GM12878 (cell line): ENCODE measurements around the gene ROR2. TPM values are rescaled to one million over a fixed set of nuclear protein-coding genes. Genes with fewer than 3 reads are reported as not detected.

Experiments used
- ATAC-seq: fragments of 200-7000 bp; cut with Tn5 transposase; 3 replicates; pipeline ENCODE4 v1.9.1; 2020; ENCODE audit warnings: mild to moderate bottlenecking, moderate library complexity
- BruUV-seq: library from RNA; stranded (reverse); fragments of 400-500 nt; replicated peaks from 2 replicates; lab custom pipeline; 2021; lab: Mats Ljungman, UMichigan
- CTCF ChIA-PET: fragments of 300-600 bp; sonication (Branson Sonifier 250); formaldehyde crosslinking; extraction: SDS; loops from one replicate; lab custom pipeline; 2021; ENCODE audit warnings: inconsistent platforms; lab: Yijun Ruan, JAX
- POLR2A ChIA-PET: fragments of 350-600 bp; formaldehyde crosslinking; extraction: SDS; loops from one replicate; lab custom pipeline; 2021; ENCODE audit warnings: inconsistent platforms; lab: Charles Lee
- RAD21 ChIA-PET: fragments of 300-600 bp; sonication (Branson Sonifier 250); formaldehyde crosslinking; loops from one replicate; lab custom pipeline; 2023; ENCODE audit warnings: antibody characterized with exemption; ENCODE audit not compliant: unreplicated experiment; lab: Charles Lee
- SMC1A ChIA-PET: fragments of 300-600 bp; sonication (Branson Sonifier 250); formaldehyde crosslinking; loops from one replicate; lab custom pipeline; 2023; ENCODE audit not compliant: unreplicated experiment, uncharacterized antibody; lab: Charles Lee
- DNase-seq: peaks from one replicate; pipeline ENCODE4 v3.0.0-alpha.2; 2011; ENCODE audit warnings: low read depth, low spot score
- FAIRE-seq: peaks from 3 replicates; lab custom pipeline; 2011; peaks lifted over from hg19 to GRCh38; lab: Jason Lieb, UNC
- H2AFZ ChIP-seq: 2 replicates; pipeline ENCODE4 v1.6.0; 2011; ENCODE audit warnings: low read depth, low read length, control low read depth; ENCODE audit not compliant: control insufficient read depth
- H3K27ac ChIP-seq: 2 replicates; pipeline ENCODE4 v1.5.1; 2011; ENCODE audit warnings: control low read depth; ENCODE audit not compliant: control insufficient read depth, insufficient read depth
- H3K27me3 ChIP-seq, 2 experiments: replicated peaks in 1 of 2; 2 replicates each; pipeline versions ENCODE4 v1.6.0 to v1.6.1; 2011; ENCODE audit warnings: low read length in 1 of 2; ENCODE audit not compliant: control insufficient read depth in 2 of 2, insufficient read depth in 2 of 2
- H3K36me3 ChIP-seq, 2 experiments: 2 replicates each; pipeline ENCODE4 v1.5.1; 2011; ENCODE audit warnings: low read length in 1 of 2; ENCODE audit not compliant: control insufficient read depth in 2 of 2, insufficient read depth in 2 of 2
- H3K4me1 ChIP-seq: 2 replicates; pipeline ENCODE4 v1.6.1; 2011; ENCODE audit warnings: mild to moderate bottlenecking, low read length, moderate library complexity, mixed read lengths; ENCODE audit not compliant: control insufficient read depth, insufficient read depth
- H3K4me2 ChIP-seq: 2 replicates; pipeline ENCODE4 v1.6.0; 2011; ENCODE audit warnings: control low read depth; ENCODE audit not compliant: control insufficient read depth, insufficient read depth
- H3K4me3 ChIP-seq: fragments of 200-600 bp; sonication (generic); 2 replicates; pipeline ENCODE4 v1.5.1; 2016
- H3K79me2 ChIP-seq: 2 replicates; pipeline ENCODE4 v1.6.0; 2011; ENCODE audit warnings: low read length; ENCODE audit not compliant: control insufficient read depth, insufficient read depth
- H3K9ac ChIP-seq: 2 replicates; pipeline ENCODE4 v1.8.0; 2011; ENCODE audit warnings: low read length, control low read depth, mixed read lengths; ENCODE audit not compliant: control insufficient read depth, insufficient read depth
- H3K9me3 ChIP-seq: replicated peaks from 3 replicates; pipeline ENCODE4 v1.5.1; 2011; ENCODE audit warnings: mild to moderate bottlenecking, low read length; ENCODE audit not compliant: control insufficient read depth, insufficient read depth
- H4K20me1 ChIP-seq: 2 replicates; pipeline ENCODE4 v1.6.0; 2011; ENCODE audit not compliant: control insufficient read depth, insufficient read depth
- ASH2L ChIP-seq: fragments of 300-600, 200-600 bp; sonication (generic); IDR thresholded peaks from 2 replicates; pipeline ENCODE4 v1.6.1; 2017; ENCODE audit warnings: low read depth, mild to moderate bottlenecking, borderline replicate concordance
- ATF7 ChIP-seq: fragments of 450-650 bp; IDR thresholded peaks from 2 replicates; pipeline ENCODE4 v1.6.1; 2016; ENCODE audit warnings: low read depth, mild to moderate bottlenecking
- BACH1 ChIP-seq: fragments of 450-650 bp; IDR thresholded peaks from 2 replicates; pipeline ENCODE4 v1.6.1; 2017; ENCODE audit warnings: mild to moderate bottlenecking, borderline replicate concordance
- BMI1 ChIP-seq: fragments of 450-650 bp; IDR thresholded peaks from 2 replicates; pipeline ENCODE4 v1.6.1; 2016; ENCODE audit warnings: mild to moderate bottlenecking, moderate library complexity, borderline replicate concordance
- CBX3 ChIP-seq: fragments of 200-600 bp; sonication (generic); IDR thresholded peaks from 2 replicates; pipeline ENCODE4 v1.6.1; 2016; ENCODE audit warnings: low read depth, borderline replicate concordance
- GATAD2B ChIP-seq: fragments of 450-650 bp; conservative IDR thresholded peaks from 2 replicates; pipeline ENCODE4 v1.6.1; 2017; ENCODE audit warnings: low read depth, mild to moderate bottlenecking, moderate library complexity
- HDAC2 ChIP-seq: fragments of 200-600 bp; sonication (generic); IDR thresholded peaks from 2 replicates; pipeline ENCODE4 v1.6.1; 2017
- KDM1A ChIP-seq: fragments of 200-600 bp; sonication (generic); IDR thresholded peaks from 2 replicates; pipeline ENCODE4 v1.6.1; 2016; ENCODE audit warnings: borderline replicate concordance
- LARP7 ChIP-seq: fragments of 450-650 bp; IDR thresholded peaks from 2 replicates; pipeline ENCODE4 v1.6.1; 2017; ENCODE audit warnings: mild to moderate bottlenecking
- MEF2B ChIP-seq: fragments of 450-650 bp; IDR thresholded peaks from 2 replicates; pipeline ENCODE4 v1.6.1; 2018; ENCODE audit warnings: mild to moderate bottlenecking, moderate library complexity; ENCODE audit not compliant: partially characterized antibody, poor library complexity, severe bottlenecking
- MTA3 ChIP-seq: IDR thresholded peaks from 2 replicates; pipeline ENCODE4 v1.6.1; 2012; ENCODE audit warnings: low read length, inconsistent platforms, borderline replicate concordance
- NR2C2 ChIP-seq: IDR thresholded peaks from 2 replicates; pipeline ENCODE4 v1.6.1; 2011; ENCODE audit warnings: borderline replicate concordance, low read depth; ENCODE audit not compliant: control insufficient read depth, insufficient read length
- POLR2A ChIP-seq: IDR thresholded peaks from 2 replicates; pipeline ENCODE4 v1.6.1; 2011; ENCODE audit warnings: low read depth, mild to moderate bottlenecking, low read length
- POU2F2 ChIP-seq: IDR thresholded peaks from 3 replicates; pipeline ENCODE4 v1.6.1; 2011; ENCODE audit warnings: low read depth, mild to moderate bottlenecking, low read length, borderline replicate concordance
- RBBP5 ChIP-seq: fragments of 200-600 bp; sonication (generic); conservative IDR thresholded peaks from 2 replicates; pipeline ENCODE4 v1.6.1; 2016
- SIN3A ChIP-seq: IDR thresholded peaks from 2 replicates; pipeline ENCODE4 v1.6.1; 2012; ENCODE audit warnings: low read depth, low read length, improper control_type of control experiment
- SMAD1 ChIP-seq: fragments of 450-650 bp; IDR thresholded peaks from 2 replicates; pipeline ENCODE4 v1.6.1; 2018; ENCODE audit warnings: mild to moderate bottlenecking, low read depth; ENCODE audit not compliant: partially characterized antibody
- STAT3 ChIP-seq: IDR thresholded peaks from 2 replicates; pipeline ENCODE4 v1.6.1; 2011; ENCODE audit warnings: low read depth, low read length, improper control_type of control experiment
- SUPT20H ChIP-seq: IDR thresholded peaks from 2 replicates; pipeline ENCODE4 v1.6.1; 2011; ENCODE audit warnings: low read depth, mild to moderate bottlenecking, low read length, moderate library complexity, borderline replicate concordance; ENCODE audit not compliant: control insufficient read depth
- WRNIP1 ChIP-seq: IDR thresholded peaks from 2 replicates; pipeline ENCODE4 v1.6.1; 2011; ENCODE audit warnings: low read depth, low read length, improper control_type of control experiment, borderline replicate concordance
- WGBS: methylation state at CpG from one replicate; pipeline ENCODE4 v1.1.6; 2016; ENCODE audit warnings: low lambda C conversion rate; ENCODE audit not compliant: insufficient replicate concordance, insufficient coverage; ENCODE audit errors: missing lambda C conversion rate; 5-methylcytosine and 5-hydroxymethylcytosine counted together
- in situ Hi-C: fragments of 300-500 bp; cut with MboI; formaldehyde crosslinking; loops from 9 replicates; pipeline ENCODE4 v1.14.3; 2018; ENCODE audit warnings: mixed read lengths
- intact Hi-C: fragments of 100-400 bp; cut with micrococcal nuclease; formaldehyde crosslinking; loops from one replicate; pipeline ENCODE4 v1.14.2; 2022; ENCODE audit not compliant: unreplicated experiment
- polyA plus RNA-seq, 11 experiments: library from polyadenylated mRNA; depleted of rRNA in 4 of 11; unstranded in 6 of 11; stranded (reverse) in 5 of 11; fragments of >200 nt; fragmentation: Nextera tagmentation in 4 of 11; fragmentation: Illumina TruSeq in 1 of 11; extraction: Ambion mirVana in 4 of 11; extraction: Trizol in 1 of 11; gene quantifications; 1 replicate in 1 of 11; 2 replicates in 10 of 11; pipeline versions ENCODE4 v1.2.1 to v1.2.3, GENCODE V29; 2011 to 2016; ENCODE audit warnings: inconsistent platforms in 2 of 11, missing spikeins in 2 of 11, low read depth in 1 of 11
- total RNA-seq, 4 experiments: library from RNA; depleted of rRNA in 3 of 4; stranded (reverse); fragments of >200 nt in 3 of 4; fragmentation: Illumina TruSeq in 1 of 4; extraction: Trizol in 1 of 4; gene quantifications; 2 replicates each; pipeline versions ENCODE4 v1.2.1 to v1.2.3, GENCODE V29; 2013 to 2021
- TF ChIP-seq, protein P1 (sequence below): fragments of 450-650 bp; IDR thresholded peaks from 2 replicates; pipeline ENCODE4 v1.6.1; 2017; ENCODE audit warnings: mild to moderate bottlenecking
- TF ChIP-seq, protein P2 (sequence below): fragments of 450-650 bp; IDR thresholded peaks from 2 replicates; pipeline ENCODE4 v1.6.1; 2016; ENCODE audit warnings: mild to moderate bottlenecking
- TF ChIP-seq, protein P3 (sequence below): fragments of 450-650 bp; IDR thresholded peaks from 2 replicates; pipeline ENCODE4 v1.6.1; 2016; ENCODE audit warnings: mild to moderate bottlenecking

The ROR2 gene
- total and polyA plus RNA-seq, 10 of the 15 experiments (the other 5 are each of a cell fraction or from before 2014, with no cell fraction given), result 0.03 to 0.05 TPM; not detected in 8

DNA sequence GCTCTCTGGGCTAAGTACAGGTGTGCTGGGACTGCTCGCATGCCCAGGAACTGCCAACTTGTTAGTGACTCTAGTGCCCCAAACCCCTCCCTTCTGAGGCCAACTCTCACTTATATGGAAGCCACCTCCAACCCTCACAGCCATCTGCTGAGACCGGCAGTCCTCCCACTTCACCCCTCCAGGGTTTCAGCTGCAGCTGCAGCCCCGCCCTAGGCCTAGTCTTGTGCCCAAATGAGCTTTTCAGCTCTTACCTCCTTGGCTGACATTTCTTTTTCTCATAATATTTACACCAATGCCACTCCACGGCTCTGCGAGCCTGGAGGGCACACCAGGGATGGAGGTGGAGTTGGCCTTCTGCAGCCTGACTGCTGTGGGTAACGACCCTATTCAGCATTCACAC is 166.6 kb downstream of the ROR2 start (continued):
- TF ChIP-seq NR2C2, result no peak
- TF ChIP-seq KDM1A, result no peak
- TF ChIP-seq MEF2B, result no peak
- no peak for TF ChIP-seq BMI1
- no peak for TF ChIP-seq MTA3
- TF ChIP-seq GATAD2B, result no peak
- TF ChIP-seq POLR2A, result no peak
- no peak for TF ChIP-seq BACH1
- TF ChIP-seq, all 136 proteins: peak for 0

DNA sequence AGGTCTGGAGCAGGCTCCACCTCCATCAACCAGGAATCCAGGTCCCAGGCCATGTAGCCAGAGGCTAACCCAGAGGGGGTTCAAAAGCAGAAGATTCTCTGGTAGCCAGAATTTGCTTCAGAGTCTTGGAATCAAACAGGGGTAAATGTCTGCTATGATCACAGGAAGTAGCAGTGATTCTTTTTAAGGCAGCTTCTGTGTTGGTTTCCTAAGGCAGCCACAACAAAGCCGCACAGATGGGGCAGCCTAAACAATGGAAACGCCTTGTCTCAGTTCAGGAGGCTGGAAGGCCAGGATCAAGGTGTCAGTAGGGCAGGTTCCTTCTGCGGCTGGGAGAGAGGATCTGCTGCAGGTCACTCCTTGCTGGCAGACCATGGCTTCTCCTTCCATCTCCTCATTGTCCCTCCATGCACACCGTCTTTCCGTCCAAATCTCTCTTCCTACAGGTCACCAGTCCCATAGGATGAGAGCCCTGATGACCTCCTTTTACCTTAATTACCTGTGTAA is 167.3 kb downstream of the ROR2 start:
- H3K4me3 ChIP-seq, result no peak overlapping the region
- ChIA-PET RAD21 (no interaction called here), POLR2A (no interaction called here), SMC1A (no interaction called here), CTCF (no interaction called here)
- H3K4me1 ChIP-seq, result no peaks in the 10 kb centered on the region
- no peak overlapping the region for H3K9ac ChIP-seq
- H3K36me3 ChIP-seq, result no peaks in the 10 kb centered on the region
- no peaks in the 10 kb centered on the region for H3K79me2 ChIP-seq
- H3K9me3 ChIP-seq, result no peaks in the 10 kb centered on the region
- ATAC-seq (no peak), FAIRE-seq (no peak), DNase-seq (no peak)
- H3K4me2 ChIP-seq, result no peak overlapping the region
- no TSS peak for BruUV-seq
- no peaks in the 10 kb centered on the region for H4K20me1 ChIP-seq
- H2AFZ ChIP-seq, result no peak overlapping the region
- H3K27me3 ChIP-seq, result peaks cover 4 to 5% of the 10 kb centered on the region in 2 experiments; a peak in 2 of 4 replicates
- intact Hi-C loops, result no loop called here
- in situ Hi-C loops, result no loop called here
- H3K27ac ChIP-seq, result no peak overlapping the region
- 32% methylated on average over 5 of the region's 5 CpGs for WGBS
- TF ChIP-seq, protein P1, sequence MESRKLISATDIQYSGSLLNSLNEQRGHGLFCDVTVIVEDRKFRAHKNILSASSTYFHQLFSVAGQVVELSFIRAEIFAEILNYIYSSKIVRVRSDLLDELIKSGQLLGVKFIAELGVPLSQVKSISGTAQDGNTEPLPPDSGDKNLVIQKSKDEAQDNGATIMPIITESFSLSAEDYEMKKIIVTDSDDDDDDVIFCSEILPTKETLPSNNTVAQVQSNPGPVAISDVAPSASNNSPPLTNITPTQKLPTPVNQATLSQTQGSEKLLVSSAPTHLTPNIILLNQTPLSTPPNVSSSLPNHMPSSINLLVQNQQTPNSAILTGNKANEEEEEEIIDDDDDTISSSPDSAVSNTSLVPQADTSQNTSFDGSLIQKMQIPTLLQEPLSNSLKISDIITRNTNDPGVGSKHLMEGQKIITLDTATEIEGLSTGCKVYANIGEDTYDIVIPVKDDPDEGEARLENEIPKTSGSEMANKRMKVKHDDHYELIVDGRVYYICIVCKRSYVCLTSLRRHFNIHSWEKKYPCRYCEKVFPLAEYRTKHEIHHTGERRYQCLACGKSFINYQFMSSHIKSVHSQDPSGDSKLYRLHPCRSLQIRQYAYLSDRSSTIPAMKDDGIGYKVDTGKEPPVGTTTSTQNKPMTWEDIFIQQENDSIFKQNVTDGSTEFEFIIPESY, result no peak
- no peak for TF ChIP-seq ASH2L
- TF ChIP-seq SMAD1, result no peak
- TF ChIP-seq, protein P2, sequence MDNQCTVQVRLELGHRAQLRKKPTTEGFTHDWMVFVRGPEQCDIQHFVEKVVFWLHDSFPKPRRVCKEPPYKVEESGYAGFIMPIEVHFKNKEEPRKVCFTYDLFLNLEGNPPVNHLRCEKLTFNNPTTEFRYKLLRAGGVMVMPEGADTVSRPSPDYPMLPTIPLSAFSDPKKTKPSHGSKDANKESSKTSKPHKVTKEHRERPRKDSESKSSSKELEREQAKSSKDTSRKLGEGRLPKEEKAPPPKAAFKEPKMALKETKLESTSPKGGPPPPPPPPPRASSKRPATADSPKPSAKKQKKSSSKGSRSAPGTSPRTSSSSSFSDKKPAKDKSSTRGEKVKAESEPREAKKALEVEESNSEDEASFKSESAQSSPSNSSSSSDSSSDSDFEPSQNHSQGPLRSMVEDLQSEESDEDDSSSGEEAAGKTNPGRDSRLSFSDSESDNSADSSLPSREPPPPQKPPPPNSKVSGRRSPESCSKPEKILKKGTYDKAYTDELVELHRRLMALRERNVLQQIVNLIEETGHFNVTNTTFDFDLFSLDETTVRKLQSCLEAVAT, result no peak
- TF ChIP-seq LARP7, result no peak
- no peak for TF ChIP-seq KDM1A
- TF ChIP-seq, protein P3, sequence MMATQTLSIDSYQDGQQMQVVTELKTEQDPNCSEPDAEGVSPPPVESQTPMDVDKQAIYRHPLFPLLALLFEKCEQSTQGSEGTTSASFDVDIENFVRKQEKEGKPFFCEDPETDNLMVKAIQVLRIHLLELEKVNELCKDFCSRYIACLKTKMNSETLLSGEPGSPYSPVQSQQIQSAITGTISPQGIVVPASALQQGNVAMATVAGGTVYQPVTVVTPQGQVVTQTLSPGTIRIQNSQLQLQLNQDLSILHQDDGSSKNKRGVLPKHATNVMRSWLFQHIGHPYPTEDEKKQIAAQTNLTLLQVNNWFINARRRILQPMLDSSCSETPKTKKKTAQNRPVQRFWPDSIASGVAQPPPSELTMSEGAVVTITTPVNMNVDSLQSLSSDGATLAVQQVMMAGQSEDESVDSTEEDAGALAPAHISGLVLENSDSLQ, result no peak
- TF ChIP-seq RBBP5, result no peak
- no peak for TF ChIP-seq POU2F2
- no peak for TF ChIP-seq WRNIP1
- TF ChIP-seq HDAC2, result no peak
- TF ChIP-seq STAT3, result no peak
- TF ChIP-seq ATF7, result no peak
- no peak for TF ChIP-seq CBX3
- no peak for TF ChIP-seq SIN3A
- TF ChIP-seq SUPT20H, result no peak
